ENCODE data around the gene ACSF3.

GRCh38 chr16:89184677-89184932 lies 91.0 kb downstream of the ACSF3 start:
- TF ChIP-seq CTCF (conservative IDR thresholded peaks at IDR 0.05; ENCODE audit: low read length): no peak
- TF ChIP-seq EZH2phosphoT487 (IDR thresholded peaks at IDR 0.05; ENCODE audit: borderline replicate concordance, low read depth, low read length): no peak
